Measurements from ENCODE around the gene MAP4K3. TPM values are rescaled to one million over a fixed set of nuclear protein-coding genes. Genes with fewer than 3 reads are reported as not detected.

Gene MAP4K3
- total RNA-seq, 2 donors from 2014 or later: 22.2 to 30.9 TPM

DNA sequence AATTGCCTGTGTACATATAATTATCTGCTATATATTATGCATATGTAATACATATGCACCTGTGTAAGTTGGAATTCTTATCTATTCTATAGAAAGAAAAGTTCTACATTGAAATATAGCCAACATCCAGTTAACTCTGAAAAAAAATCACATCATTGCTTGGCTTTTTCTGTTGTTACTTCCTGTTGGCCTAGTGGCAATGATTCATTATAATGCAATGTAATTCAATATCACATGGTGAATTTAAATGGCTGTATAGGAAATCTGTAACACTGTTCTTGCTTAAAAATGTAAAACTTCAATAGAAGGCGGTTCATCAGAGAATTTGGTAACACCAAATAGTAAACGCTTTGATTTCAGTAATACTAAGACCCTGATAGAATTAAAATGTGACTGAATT is 44.5 kb upstream of the MAP4K3 start:
- intact Hi-C loops (cut with DNase I): no loop called here
- Histone ChIP-seq H3K27ac (no peak overlapping the region), H3K27me3 (no peaks in the 10 kb centered on the region), H3K36me3 (no peaks in the 10 kb centered on the region), H3K4me3 (no peak overlapping the region), H3K4me1 (no peaks in the 10 kb centered on the region), H3K9me3 (no peaks in the 10 kb centered on the region), H3K9ac (ENCODE audit: low read depth in 2 of 2, low read length in 2 of 2) (no peak overlapping the region)
- no peak for DNase-seq
- TF ChIP-seq, protein P1, sequence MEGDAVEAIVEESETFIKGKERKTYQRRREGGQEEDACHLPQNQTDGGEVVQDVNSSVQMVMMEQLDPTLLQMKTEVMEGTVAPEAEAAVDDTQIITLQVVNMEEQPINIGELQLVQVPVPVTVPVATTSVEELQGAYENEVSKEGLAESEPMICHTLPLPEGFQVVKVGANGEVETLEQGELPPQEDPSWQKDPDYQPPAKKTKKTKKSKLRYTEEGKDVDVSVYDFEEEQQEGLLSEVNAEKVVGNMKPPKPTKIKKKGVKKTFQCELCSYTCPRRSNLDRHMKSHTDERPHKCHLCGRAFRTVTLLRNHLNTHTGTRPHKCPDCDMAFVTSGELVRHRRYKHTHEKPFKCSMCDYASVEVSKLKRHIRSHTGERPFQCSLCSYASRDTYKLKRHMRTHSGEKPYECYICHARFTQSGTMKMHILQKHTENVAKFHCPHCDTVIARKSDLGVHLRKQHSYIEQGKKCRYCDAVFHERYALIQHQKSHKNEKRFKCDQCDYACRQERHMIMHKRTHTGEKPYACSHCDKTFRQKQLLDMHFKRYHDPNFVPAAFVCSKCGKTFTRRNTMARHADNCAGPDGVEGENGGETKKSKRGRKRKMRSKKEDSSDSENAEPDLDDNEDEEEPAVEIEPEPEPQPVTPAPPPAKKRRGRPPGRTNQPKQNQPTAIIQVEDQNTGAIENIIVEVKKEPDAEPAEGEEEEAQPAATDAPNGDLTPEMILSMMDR (IDR thresholded peaks at IDR 0.05): no peak

GRCh38 chr2:39479696-39480095 is 42.6 kb upstream of the MAP4K3 start:
- TF ChIP-seq, protein P1 (IDR thresholded peaks at IDR 0.05): no peak
- Histone ChIP-seq H3K36me3 (no peaks in the 10 kb centered on the region), H3K9ac (ENCODE audit: low read depth in 2 of 2, low read length in 2 of 2) (no peak overlapping the region), H3K4me3 (no peak overlapping the region), H3K4me1 (no peaks in the 10 kb centered on the region), H3K27me3 (no peaks in the 10 kb centered on the region), H3K27ac (no peak overlapping the region), H3K9me3 (no peaks in the 10 kb centered on the region)
- intact Hi-C loops (cut with DNase I): no loop called here
- DNase-seq: no peak

- H3K27me3 ChIP-seq: no peaks in the 10 kb centered on the region
- no peak overlapping the region for H3K9ac ChIP-seq (ENCODE audit: low read depth in 2 of 2, low read length in 2 of 2)
- H3K4me3 ChIP-seq: no peak overlapping the region
- intact Hi-C loops (cut with DNase I): no loop called here
- no peaks in the 10 kb centered on the region for H3K4me1 ChIP-seq
- DNase-seq: no peak
- TF ChIP-seq, protein P1 (IDR thresholded peaks at IDR 0.05): no peak
- no peak overlapping the region for H3K27ac ChIP-seq
- no peaks in the 10 kb centered on the region for H3K9me3 ChIP-seq
- no peaks in the 10 kb centered on the region for H3K36me3 ChIP-seq
Measured at GRCh38 chr2:39479053-39479670, 42.1 kb upstream of the MAP4K3 start.

- H3K4me3 ChIP-seq: no peak overlapping the region
Measured at GRCh38 chr2:39476524-39476923, 39.4 kb upstream of the MAP4K3 start.

DNA sequence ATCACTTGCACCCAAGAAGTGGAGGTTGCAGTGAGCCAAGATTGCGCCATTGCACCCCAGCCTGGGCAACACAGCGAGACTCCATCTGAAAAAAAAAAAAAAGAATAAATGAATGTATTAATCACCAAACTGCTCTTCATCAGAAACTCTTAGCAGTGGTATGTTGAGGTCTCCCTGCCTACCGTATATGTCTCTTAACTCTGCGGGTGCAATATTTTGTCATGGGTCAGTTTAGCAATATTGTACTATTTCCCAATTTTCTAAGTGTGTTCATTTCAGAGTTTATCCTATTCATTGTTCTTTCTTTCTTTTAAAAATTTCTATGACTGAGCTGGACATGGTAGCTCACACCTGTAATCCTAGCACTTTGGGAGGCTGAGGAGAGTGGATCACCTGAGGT is 37.9 kb upstream of the MAP4K3 start:
- DNase-seq: no peak
- intact Hi-C loops (cut with DNase I): no loop called here
- TF ChIP-seq, protein P1 (IDR thresholded peaks at IDR 0.05): no peak

More at GRCh38 chr2:39476524-39476923, 39.4 kb upstream of the MAP4K3 start:
- TF ChIP-seq, protein P1 (IDR thresholded peaks at IDR 0.05): no peak
- intact Hi-C loops (cut with DNase I): no loop called here
- Histone ChIP-seq H3K27ac (no peak overlapping the region), H3K27me3 (no peaks in the 10 kb centered on the region), H3K4me1 (no peaks in the 10 kb centered on the region), H3K36me3 (no peaks in the 10 kb centered on the region), H3K9ac (ENCODE audit: low read depth in 2 of 2, low read length in 2 of 2) (no peak overlapping the region), H3K9me3 (no peaks in the 10 kb centered on the region)
- no peak for DNase-seq

More for the DNA sequence above, 37.9 kb upstream of the MAP4K3 start:
- no peak overlapping the region for H3K9ac ChIP-seq (ENCODE audit: low read depth in 2 of 2, low read length in 2 of 2)
- no peaks in the 10 kb centered on the region for H3K9me3 ChIP-seq
- no peak overlapping the region for H3K27ac ChIP-seq
- H3K27me3 ChIP-seq: no peaks in the 10 kb centered on the region
- no peaks in the 10 kb centered on the region for H3K4me1 ChIP-seq
- no peak overlapping the region for H3K4me3 ChIP-seq
- H3K36me3 ChIP-seq: no peaks in the 10 kb centered on the region

Data from colonic mucosa (tissue), 4 donors.